SK-N-SH (cell line): ENCODE data around the gene PHF1. TPM values are rescaled to one million over a fixed set of nuclear protein-coding genes. Genes with fewer than 3 reads are reported as not detected.

Experiments used
- CTCF ChIA-PET: fragments of 300-600, 350-600 bp; formaldehyde crosslinking; extraction: SDS; loops from one replicate; lab custom pipeline; 2021; lab: Yijun Ruan, JAX
- POLR2A ChIA-PET: fragments of 350-600 bp; sonication (Branson Sonifier 250); formaldehyde crosslinking; extraction: SDS; loops from one replicate; lab custom pipeline; 2020; ENCODE audit warnings: antibody characterized with exemption, inconsistent platforms; lab: Yijun Ruan, JAX
- DNase-seq: peaks from one replicate; pipeline ENCODE4 v3.0.0; 2012
- H2AFZ ChIP-seq: fragments of 200-600 bp; sonication (generic); 2 replicates; pipeline ENCODE4 v1.8.1; 2016; ENCODE audit warnings: antibody characterized with exemption, mild to moderate bottlenecking, low read depth
- H3F3A ChIP-seq: fragments of 200-600 bp; sonication (generic); replicated peaks from 2 replicates; pipeline ENCODE3; 2016; ENCODE audit warnings: antibody characterized with exemption, mild to moderate bottlenecking; ENCODE audit not compliant: insufficient read depth
- H3K27ac ChIP-seq, 2 experiments: fragments of 200-500 bp in 1 of 2; fragments of 200-600 bp in 1 of 2; sonication (Bioruptor generic) in 1 of 2; sonication (generic), shearing (Covaris generic) in 1 of 2; 2 replicates each; pipeline versions ENCODE4 v1.5.1 to v1.6.1; 2014 to 2016; ENCODE audit warnings: low read depth in 2 of 2, inconsistent platforms in 1 of 2, low read length in 1 of 2, mild to moderate bottlenecking in 1 of 2, mixed read lengths in 1 of 2
- H3K27me3 ChIP-seq: fragments of 200-600 bp; sonication (generic), shearing (Covaris generic); 2 replicates; pipeline ENCODE4 v1.6.1; 2016; ENCODE audit warnings: mixed run types; ENCODE audit not compliant: insufficient read depth
- H3K36me3 ChIP-seq, 2 experiments: fragments of 200-500 bp in 1 of 2; fragments of 200-600 bp in 1 of 2; sonication (Bioruptor generic) in 1 of 2; sonication (generic) in 1 of 2; replicated peaks in 1 of 2; 2 replicates each; pipeline versions ENCODE3 to v1.5.1; 2014 to 2016; ENCODE audit warnings: low read length in 1 of 2, mild to moderate bottlenecking in 1 of 2; ENCODE audit not compliant: insufficient read depth in 2 of 2, control insufficient read depth in 1 of 2
- H3K4me1 ChIP-seq, 2 experiments: fragments of 200-500 bp in 1 of 2; fragments of 200-600 bp in 1 of 2; sonication (Bioruptor generic) in 1 of 2; sonication (generic), shearing (Covaris generic) in 1 of 2; 2 replicates each; pipeline versions ENCODE4 v1.5.1 to v1.6.1; 2014 to 2016; ENCODE audit warnings: low read depth in 1 of 2, low read length in 1 of 2, mixed run types in 1 of 2; ENCODE audit not compliant: insufficient read depth in 2 of 2, control insufficient read depth in 1 of 2
- H3K4me2 ChIP-seq: fragments of 200-600 bp; sonication (generic), shearing (Covaris generic); 2 replicates; pipeline ENCODE4 v1.6.1; 2017; ENCODE audit warnings: mixed run types
- H3K4me3 ChIP-seq, 2 experiments: fragments of 200-500 bp in 1 of 2; fragments of 200-600 bp in 1 of 2; sonication (Bioruptor generic) in 1 of 2; sonication (generic), shearing (Covaris generic) in 1 of 2; 2 replicates each; pipeline versions ENCODE4 v1.5.1 to v1.8.1; 2014 to 2016; ENCODE audit warnings: low read depth in 2 of 2, inconsistent platforms in 1 of 2, low read length in 1 of 2, mild to moderate bottlenecking in 1 of 2, mixed read lengths in 1 of 2, moderate library complexity in 1 of 2
- H3K79me2 ChIP-seq: fragments of 200-600 bp; sonication (generic); 2 replicates; pipeline ENCODE4 v1.8.1; 2017; ENCODE audit warnings: mild to moderate bottlenecking; ENCODE audit not compliant: insufficient read depth
- H3K9ac ChIP-seq: fragments of 200-600 bp; sonication (generic); 2 replicates; pipeline ENCODE4 v1.6.1; 2017; ENCODE audit warnings: mixed run types
- H3K9me2 ChIP-seq: fragments of 200-600 bp; sonication (generic); 2 replicates; pipeline ENCODE4 v1.6.1; 2017; ENCODE audit warnings: mixed run types
- H3K9me3 ChIP-seq: fragments of 200-600 bp; sonication (generic); 2 replicates; pipeline ENCODE4 v1.6.1; 2017; ENCODE audit warnings: mixed run types, mild to moderate bottlenecking, moderate library complexity
- H4K20me1 ChIP-seq: fragments of 200-600 bp; sonication (generic); 2 replicates; pipeline ENCODE4 v1.6.1; 2017; ENCODE audit warnings: mild to moderate bottlenecking, mixed run types; ENCODE audit not compliant: insufficient read depth
- CTCF ChIP-seq: fragments of 200-600 bp; sonication (generic); IDR thresholded peaks from 2 replicates; pipeline ENCODE4 v1.6.1; 2017; ENCODE audit warnings: antibody characterized with exemption, mild to moderate bottlenecking, moderate library complexity
- EZH2phosphoT487 ChIP-seq: fragments of 200-600 bp; sonication (generic); IDR thresholded peaks from 2 replicates; pipeline ENCODE4 v1.6.1; 2017; ENCODE audit warnings: low read depth, mixed run types, mild to moderate bottlenecking, antibody characterized with exemption, moderate library complexity, borderline replicate concordance
- FOXJ3 ChIP-seq: sonication (generic); formaldehyde crosslinking; IDR thresholded peaks from 2 replicates; pipeline ENCODE4 v1.5.1; 2020; ENCODE audit warnings: mild to moderate bottlenecking, missing genetic modification reagents
- GABPA ChIP-seq: IDR thresholded peaks from 2 replicates; pipeline ENCODE4 v1.4.0; 2012; ENCODE audit warnings: low read depth, mild to moderate bottlenecking
- GATA2 ChIP-seq: sonication (generic); formaldehyde crosslinking; IDR thresholded peaks from 2 replicates; pipeline ENCODE4 v1.5.0; 2020; ENCODE audit warnings: mild to moderate bottlenecking, missing genetic modification reagents
- IRF3 ChIP-seq: fragments of 150-350 bp; IDR thresholded peaks from 2 replicates; pipeline ENCODE4 v1.6.1; 2016; ENCODE audit warnings: mild to moderate bottlenecking, low read depth, low read length
- MXI1 ChIP-seq: IDR thresholded peaks from 2 replicates; pipeline ENCODE4 v1.6.1; 2012; ENCODE audit warnings: mild to moderate bottlenecking, low read depth, low read length, improper control_type of control experiment
- POLR2AphosphoS5 ChIP-seq: IDR thresholded peaks from 2 replicates; pipeline ENCODE4 v1.6.1; 2012; ENCODE audit warnings: low read depth, low read length
- REST ChIP-seq: IDR thresholded peaks from 2 replicates; pipeline ENCODE4 v1.6.1; 2012; ENCODE audit warnings: mild to moderate bottlenecking, low read depth, low read length, moderate library complexity
- RFX5 ChIP-seq: IDR thresholded peaks from 2 replicates; pipeline ENCODE4 v1.6.1; 2012; ENCODE audit warnings: mild to moderate bottlenecking, improper control_type of control experiment, low read length
- TEAD4 ChIP-seq: IDR thresholded peaks from 2 replicates; pipeline ENCODE4 v1.4.0; 2012; ENCODE audit warnings: mild to moderate bottlenecking, borderline replicate concordance; ENCODE audit not compliant: insufficient read depth
- USF2 ChIP-seq: fragments of 150-350 bp; IDR thresholded peaks from 2 replicates; pipeline ENCODE4 v1.6.1; 2017; ENCODE audit warnings: antibody characterized with exemption, low read length, low read depth, borderline replicate concordance
- WGBS: methylation state at CpG from one replicate; pipeline ENCODE4 v1.1.6; 2017; ENCODE audit warnings: low lambda C conversion rate; 5-methylcytosine and 5-hydroxymethylcytosine counted together
- polyA plus RNA-seq, 3 experiments: library from polyadenylated mRNA; depleted of rRNA; stranded (reverse); fragments of >200 nt; gene quantifications; 2 replicates each; pipeline ENCODE4 v1.2.3, GENCODE V29; 2012
- TF ChIP-seq, protein P1 (sequence below): IDR thresholded peaks from 2 replicates; pipeline ENCODE4 v1.4.0; 2012; ENCODE audit warnings: low read depth, borderline replicate concordance

Gene PHF1
- polyA plus RNA-seq, 1 of the 3 experiments (the other 2 are of a cell fraction), result 48.7 TPM

DNA sequence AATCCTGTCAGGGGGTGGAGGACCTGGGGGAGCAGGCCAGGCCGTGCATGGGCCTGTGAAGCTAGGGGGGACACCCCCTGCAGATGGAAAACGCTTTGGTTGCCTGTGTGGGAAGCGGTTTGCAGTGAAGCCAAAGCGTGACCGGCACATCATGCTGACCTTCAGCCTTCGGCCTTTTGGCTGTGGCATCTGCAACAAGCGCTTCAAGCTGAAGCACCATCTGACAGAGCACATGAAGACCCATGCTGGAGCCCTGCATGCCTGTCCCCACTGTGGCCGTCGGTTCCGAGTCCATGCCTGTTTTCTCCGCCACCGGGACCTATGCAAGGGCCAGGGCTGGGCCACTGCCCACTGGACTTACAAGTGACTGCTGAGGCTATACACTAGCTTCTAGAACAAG, 45.3 kb downstream of the PHF1 start (continued):
- TF ChIP-seq TEAD4 (no peak), IRF3 (no peak), EZH2phosphoT487 (no peak)

- Histone ChIP-seq H2AFZ (no peak overlapping the region), H3K9me2 (no peaks in the 10 kb centered on the region), H3K4me2 (no peak overlapping the region), H3K27ac (no peak overlapping the region), H3K79me2 (peaks cover 22% of the 10 kb centered on the region), H3K9me3 (no peaks in the 10 kb centered on the region), H3K9ac (no peak overlapping the region), H3K4me1 (peaks cover 0 to 10% of the 10 kb centered on the region in 2 experiments; a peak in 1 of 4 replicates), H3F3A (no peaks in the 10 kb centered on the region), H3K27me3 (no peaks in the 10 kb centered on the region), H3K4me3 (no peak overlapping the region), H4K20me1 (no peaks in the 10 kb centered on the region), H3K36me3 (peaks cover 10 to 20% of the 10 kb centered on the region in 2 experiments)
- TF ChIP-seq FOXJ3, result no peak
- TF ChIP-seq USF2, result no peak
- no peak for TF ChIP-seq GATA2 (CRISPR knock-in tag)
- TF ChIP-seq, protein P1, sequence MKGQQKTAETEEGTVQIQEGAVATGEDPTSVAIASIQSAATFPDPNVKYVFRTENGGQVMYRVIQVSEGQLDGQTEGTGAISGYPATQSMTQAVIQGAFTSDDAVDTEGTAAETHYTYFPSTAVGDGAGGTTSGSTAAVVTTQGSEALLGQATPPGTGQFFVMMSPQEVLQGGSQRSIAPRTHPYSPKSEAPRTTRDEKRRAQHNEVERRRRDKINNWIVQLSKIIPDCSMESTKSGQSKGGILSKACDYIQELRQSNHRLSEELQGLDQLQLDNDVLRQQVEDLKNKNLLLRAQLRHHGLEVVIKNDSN, result no peak
- no peak for TF ChIP-seq REST
- TF ChIP-seq MXI1, result no peak
- TF ChIP-seq POLR2AphosphoS5, result no peak
- no peak for TF ChIP-seq CTCF
- no peak for TF ChIP-seq RFX5
- TF ChIP-seq GABPA, result no peak
- ChIA-PET POLR2A (interaction anchor here (0.7 kb wide), 1 partner anchor 100 kb away, joined by 3 read pairs; no protein-coding TSS in a partner anchor), CTCF (interaction anchor here (0.7 to 1.0 kb wide), 2 partner anchors 16 to 33 kb away, joined by 3 to 5 read pairs; no protein-coding TSS in a partner anchor)
- WGBS, result 83% methylated on average over 3 of the region's 3 CpGs
- no peak for DNase-seq
These were observed 47.9 kb downstream of the PHF1 start for GRCh38 chr6:33458676-33459075.
